T-helper 17 cell (primary cell): ENCODE data around the gene ZBTB7C. TPM values are rescaled to one million over a fixed set of nuclear protein-coding genes. Genes with fewer than 3 reads are reported as not detected.

Source experiments
- ATAC-seq: fragments of 150-1000 bp; cut with Tn5 transposase; 2 replicates; pipeline ENCODE4 v1.10.0; 2021; ENCODE audit warnings: mild to moderate bottlenecking, moderate library complexity
- DNase-seq, 3 donors: peaks; one replicate each; pipeline versions ENCODE4 v3.0.0 to v3.0.0-alpha.2; 2020 to 2021
- H3K9me3 ChIP-seq: one replicate; pipeline ENCODE4 v1.7.0; 2013; ENCODE audit warnings: low read length, mild to moderate bottlenecking; ENCODE audit not compliant: control insufficient read depth, poor library complexity, severe bottlenecking
- H3K27ac Mint-ChIP-seq: one replicate; pipeline ENCODE4 v1.8.0; 2022; ENCODE audit warnings: mild to moderate bottlenecking, moderate library complexity, mixed read lengths
- H3K27me3 Mint-ChIP-seq: one replicate; pipeline ENCODE4 v1.8.0; 2022; ENCODE audit warnings: mixed read lengths
- H3K36me3 Mint-ChIP-seq: one replicate; pipeline ENCODE4 v1.8.0; 2022; ENCODE audit warnings: low read depth, mixed read lengths
- H3K4me1 Mint-ChIP-seq: one replicate; pipeline ENCODE4 v1.8.0; 2022; ENCODE audit warnings: mild to moderate bottlenecking, mixed read lengths
- H3K4me3 Mint-ChIP-seq: one replicate; pipeline ENCODE4 v1.8.0; 2022; ENCODE audit warnings: mild to moderate bottlenecking, moderate library complexity, mixed read lengths
- total RNA-seq, 4 donors: library from RNA in 2 of 4; stranded (reverse) in 2 of 4; gene quantifications; one replicate each; pipeline ENCODE4 v1.2.3 and lab custom pipeline; 2022 to 2026

The ZBTB7C gene
- total RNA-seq, 2 donors from 2014 or later: 0.07 TPM; not detected in 1

- H3K9me3 ChIP-seq: no peaks in the 10 kb centered on the region
- no peak overlapping the region for H3K4me3 Mint-ChIP-seq
- H3K4me1 Mint-ChIP-seq: peaks cover 3% of the 10 kb centered on the region
- H3K36me3 Mint-ChIP-seq: no peaks in the 10 kb centered on the region
- H3K27me3 Mint-ChIP-seq: peaks cover 33% of the 10 kb centered on the region
- no peak overlapping the region for H3K27ac Mint-ChIP-seq
- ATAC-seq (no peak), DNase-seq (no peak)
Observed at GRCh38 chr18:48351216-48352050, 57.8 kb downstream of the ZBTB7C start.

DNA sequence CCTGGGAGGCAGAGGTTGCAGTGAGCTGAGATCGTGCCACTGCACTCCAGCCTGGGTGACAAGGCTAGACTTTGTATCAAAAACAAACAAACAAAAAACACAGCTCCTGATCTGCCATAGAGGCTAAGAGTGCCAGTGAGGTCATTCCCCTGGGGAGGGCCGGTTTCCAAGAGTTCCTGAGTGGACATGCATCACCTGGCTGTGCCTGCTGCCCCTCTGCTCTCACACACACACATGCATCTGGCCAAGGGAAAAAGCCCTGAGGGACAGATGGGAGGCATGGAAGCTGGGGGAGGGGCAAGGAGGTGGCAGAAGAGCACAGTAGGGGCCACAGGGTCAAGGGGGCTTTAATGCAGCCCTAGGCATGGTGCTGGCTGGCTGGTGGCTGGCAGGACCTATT lies 60.4 kb downstream of the ZBTB7C start:
- H3K9me3 ChIP-seq: no peaks in the 10 kb centered on the region
- Mint-ChIP-seq H3K27ac (no peak overlapping the region), H3K4me3 (no peak overlapping the region), H3K4me1 (peaks cover 3% of the 10 kb centered on the region), H3K27me3 (peaks cover 24% of the 10 kb centered on the region), H3K36me3 (no peaks in the 10 kb centered on the region)
- DNase-seq (no peak), ATAC-seq (no peak)

DNA sequence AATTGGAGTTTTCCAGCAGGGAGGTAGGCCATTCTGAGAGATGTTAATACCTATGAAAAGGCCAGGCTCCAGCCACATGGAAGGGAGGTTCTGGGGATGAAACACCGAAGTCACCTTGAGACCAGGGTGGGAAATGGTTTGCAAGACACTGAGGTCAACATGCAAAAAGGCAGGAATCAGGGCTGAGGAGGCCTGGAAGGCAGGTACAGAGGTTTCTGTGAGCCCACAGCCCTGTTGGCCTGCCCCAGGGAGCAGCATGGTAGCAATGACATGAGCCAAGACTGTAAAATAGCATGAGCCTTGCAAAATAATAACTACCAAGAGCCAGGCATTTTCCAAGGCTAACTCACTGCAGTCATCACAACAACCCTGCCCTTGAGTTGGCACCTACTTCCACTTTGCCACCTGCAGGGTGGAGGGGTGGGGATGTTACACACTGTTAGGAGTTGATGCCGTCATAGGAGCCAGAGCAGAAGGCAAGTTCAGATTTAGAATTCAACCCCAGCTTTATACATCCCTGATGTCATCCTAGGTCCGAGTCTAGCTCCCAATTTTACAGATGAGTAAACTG lies 61.3 kb downstream of the ZBTB7C start:
- DNase-seq (no peak), ATAC-seq (no peak)
- Mint-ChIP-seq H3K4me3 (no peak overlapping the region), H3K36me3 (no peaks in the 10 kb centered on the region), H3K27me3 (peaks cover 18% of the 10 kb centered on the region), H3K4me1 (peaks cover 3% of the 10 kb centered on the region), H3K27ac (no peak overlapping the region)
- H3K9me3 ChIP-seq: no peaks in the 10 kb centered on the region

GRCh38 chr18:48345596-48345995 lies 63.6 kb downstream of the ZBTB7C start:
- Mint-ChIP-seq H3K27ac (no peak overlapping the region), H3K27me3 (peaks cover 24% of the 10 kb centered on the region), H3K36me3 (no peaks in the 10 kb centered on the region), H3K4me3 (no peak overlapping the region), H3K4me1 (peaks cover 6% of the 10 kb centered on the region)
- no peak for ATAC-seq
- DNase-seq: no peak
- H3K9me3 ChIP-seq: no peaks in the 10 kb centered on the region

DNA sequence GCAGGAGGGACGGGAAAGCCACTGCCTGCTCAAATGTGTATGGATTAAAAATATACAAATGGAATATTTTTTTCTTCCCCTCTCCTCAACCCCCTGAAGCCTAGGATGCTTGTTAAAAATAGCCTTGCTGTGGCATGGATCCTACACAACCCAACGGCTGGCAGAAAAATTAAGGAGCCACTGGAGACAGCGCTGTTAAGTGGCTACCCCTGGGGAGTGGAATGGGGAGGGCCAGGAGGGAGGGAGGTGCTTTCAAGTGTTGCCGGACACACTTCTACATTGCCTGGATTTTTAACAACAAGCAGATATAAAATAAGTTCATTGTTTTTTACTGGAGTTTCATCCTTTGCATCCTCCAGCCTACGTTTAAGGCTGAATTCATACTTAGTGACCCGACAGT lies 66.6 kb downstream of the ZBTB7C start:
- peaks cover 28% of the 10 kb centered on the region for H3K27me3 Mint-ChIP-seq
- no peak for DNase-seq
- ATAC-seq: no peak
- peaks cover 6% of the 10 kb centered on the region for H3K4me1 Mint-ChIP-seq
- no peaks in the 10 kb centered on the region for H3K36me3 Mint-ChIP-seq
- no peak overlapping the region for H3K27ac Mint-ChIP-seq
- no peaks in the 10 kb centered on the region for H3K9me3 ChIP-seq
- no peak overlapping the region for H3K4me3 Mint-ChIP-seq

DNA sequence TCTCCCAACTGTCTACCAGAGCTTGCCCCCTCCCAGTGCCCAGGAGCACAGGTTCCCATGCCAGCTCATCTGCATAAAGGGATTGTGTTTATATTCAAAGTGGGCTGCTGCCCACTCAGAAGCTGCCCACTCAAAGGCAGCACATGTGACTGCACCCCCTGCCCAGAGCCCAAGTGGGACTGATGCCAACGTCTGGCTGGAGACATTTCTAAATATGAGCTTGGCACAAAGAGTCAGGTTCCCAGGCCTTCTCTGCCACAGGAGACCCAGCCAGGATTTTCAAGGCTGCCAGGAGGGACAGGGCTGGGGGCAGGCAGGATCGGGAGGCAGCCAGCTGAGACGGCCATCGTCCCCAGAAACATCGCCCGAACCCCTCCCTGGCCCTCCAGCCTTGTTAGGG lies 67.1 kb downstream of the ZBTB7C start:
- no peak for DNase-seq

GRCh38 chr18:48340560-48340959 lies 68.6 kb downstream of the ZBTB7C start:
- Mint-ChIP-seq H3K4me3 (no peak overlapping the region), H3K36me3 (no peaks in the 10 kb centered on the region), H3K27ac (no peak overlapping the region), H3K4me1 (peaks cover 5% of the 10 kb centered on the region), H3K27me3 (peaks cover 28% of the 10 kb centered on the region)
- no peak for ATAC-seq
- H3K9me3 ChIP-seq: no peaks in the 10 kb centered on the region
- no peak for DNase-seq

More for the DNA sequence above, 67.1 kb downstream of the ZBTB7C start:
- Mint-ChIP-seq H3K4me3 (no peak overlapping the region), H3K36me3 (no peaks in the 10 kb centered on the region), H3K4me1 (peaks cover 6% of the 10 kb centered on the region), H3K27ac (no peak overlapping the region), H3K27me3 (peaks cover 26% of the 10 kb centered on the region)
- H3K9me3 ChIP-seq: no peaks in the 10 kb centered on the region
- no peak for ATAC-seq

- no peak overlapping the region for H3K27ac Mint-ChIP-seq
- peaks cover 27% of the 10 kb centered on the region for H3K27me3 Mint-ChIP-seq
- no peaks in the 10 kb centered on the region for H3K9me3 ChIP-seq
- no peak overlapping the region for H3K4me3 Mint-ChIP-seq
- no peak for DNase-seq
- peaks cover 3% of the 10 kb centered on the region for H3K4me1 Mint-ChIP-seq
- ATAC-seq: no peak
- no peaks in the 10 kb centered on the region for H3K36me3 Mint-ChIP-seq
Observed at GRCh38 chr18:48339692-48340091, 69.5 kb downstream of the ZBTB7C start.

DNA sequence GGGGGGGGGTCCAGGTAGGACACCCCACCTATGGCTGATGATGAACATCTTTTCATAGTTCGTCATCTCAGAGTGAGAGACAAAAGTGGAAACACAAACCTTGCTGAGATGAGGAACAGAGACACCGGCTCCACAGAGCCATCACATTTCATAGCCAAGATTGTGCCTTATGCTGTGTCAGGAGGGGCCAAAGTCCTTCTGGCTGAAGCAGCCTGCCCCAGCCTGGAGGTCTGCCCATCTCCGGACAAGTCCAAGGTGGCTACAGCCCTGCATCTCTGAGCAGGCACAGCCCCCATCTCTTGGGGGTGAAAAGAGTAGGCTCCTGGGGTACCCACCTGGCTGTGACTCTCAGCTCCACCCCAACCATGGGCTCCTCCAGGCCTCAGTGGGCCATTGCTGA lies 70.3 kb downstream of the ZBTB7C start:
- Mint-ChIP-seq H3K4me3 (no peak overlapping the region), H3K4me1 (peaks cover 3% of the 10 kb centered on the region), H3K27ac (no peak overlapping the region), H3K36me3 (no peaks in the 10 kb centered on the region), H3K27me3 (peaks cover 26% of the 10 kb centered on the region)
- ATAC-seq (no peak), DNase-seq (no peak)
- H3K9me3 ChIP-seq: no peaks in the 10 kb centered on the region

DNA sequence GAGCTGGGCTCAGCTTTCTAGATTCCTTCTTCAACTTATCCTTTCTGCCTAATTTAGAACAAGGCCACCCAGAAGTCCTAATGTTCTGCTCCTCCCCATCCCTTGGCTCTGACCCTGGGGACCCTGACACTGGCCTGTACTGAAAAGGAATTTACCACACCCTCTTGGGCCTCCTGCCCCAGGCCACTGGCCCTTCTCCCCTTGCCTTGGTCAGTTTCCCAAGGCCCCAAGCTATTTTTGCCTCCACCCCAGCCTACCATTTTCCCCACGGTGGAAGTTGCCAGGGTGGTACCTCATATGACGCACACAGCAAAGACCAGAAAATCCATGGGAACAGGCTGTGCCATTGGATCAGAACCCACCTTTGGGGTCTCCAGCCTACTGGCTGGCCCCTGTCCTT lies 72.1 kb downstream of the ZBTB7C start:
- H3K4me3 Mint-ChIP-seq: no peak overlapping the region
- H3K4me1 Mint-ChIP-seq: peaks cover 8% of the 10 kb centered on the region
- H3K27me3 Mint-ChIP-seq: peaks cover 36% of the 10 kb centered on the region
- ATAC-seq (no peak), DNase-seq (no peak)
- no peak overlapping the region for H3K27ac Mint-ChIP-seq
- H3K36me3 Mint-ChIP-seq: no peaks in the 10 kb centered on the region
- no peaks in the 10 kb centered on the region for H3K9me3 ChIP-seq

- ATAC-seq (no peak), DNase-seq (no peak)
- H3K27ac Mint-ChIP-seq: no peak overlapping the region
- peaks cover 38% of the 10 kb centered on the region for H3K27me3 Mint-ChIP-seq
- H3K4me3 Mint-ChIP-seq: no peak overlapping the region
- peaks cover 8% of the 10 kb centered on the region for H3K4me1 Mint-ChIP-seq
- no peaks in the 10 kb centered on the region for H3K9me3 ChIP-seq
- no peaks in the 10 kb centered on the region for H3K36me3 Mint-ChIP-seq
Observed at GRCh38 chr18:48336332-48336731, 72.9 kb downstream of the ZBTB7C start.

- no peak for ATAC-seq
Observed at GRCh38 chr18:48335829-48336228, 73.4 kb downstream of the ZBTB7C start.

GRCh38 chr18:48334845-48335244 lies 74.3 kb downstream of the ZBTB7C start:
- Mint-ChIP-seq H3K27ac (no peak overlapping the region), H3K27me3 (peaks cover 39% of the 10 kb centered on the region), H3K36me3 (no peaks in the 10 kb centered on the region), H3K4me3 (no peak overlapping the region), H3K4me1 (peaks cover 5% of the 10 kb centered on the region)
- DNase-seq: no peak
- H3K9me3 ChIP-seq: no peaks in the 10 kb centered on the region
- no peak for ATAC-seq

More at GRCh38 chr18:48335829-48336228, 73.4 kb downstream of the ZBTB7C start:
- Mint-ChIP-seq H3K4me1 (peaks cover 6% of the 10 kb centered on the region), H3K4me3 (no peak overlapping the region), H3K27me3 (peaks cover 36% of the 10 kb centered on the region), H3K36me3 (no peaks in the 10 kb centered on the region), H3K27ac (no peak overlapping the region)
- no peak for DNase-seq
- H3K9me3 ChIP-seq: no peaks in the 10 kb centered on the region

DNA sequence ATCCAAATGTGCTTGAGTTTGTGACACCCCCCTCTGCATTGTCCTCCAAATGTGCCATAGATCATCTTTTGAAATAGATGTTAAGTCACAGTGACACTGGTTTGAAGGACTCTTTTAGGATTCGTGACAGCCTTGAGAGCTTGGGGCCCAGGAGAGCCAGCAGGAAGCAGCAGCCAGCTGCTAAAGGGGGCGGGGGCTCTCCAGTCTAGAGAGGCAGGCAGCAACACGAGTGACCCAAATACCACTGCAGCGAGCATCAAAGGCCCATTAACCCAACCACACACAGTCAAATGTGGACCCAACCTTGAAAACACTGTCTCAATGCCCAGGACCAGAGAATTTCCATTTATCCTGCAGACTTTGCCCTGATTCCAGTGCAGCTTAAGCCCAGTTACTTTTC lies 75.6 kb downstream of the ZBTB7C start:
- H3K36me3 Mint-ChIP-seq: no peaks in the 10 kb centered on the region
- ATAC-seq: no peak
- H3K9me3 ChIP-seq: no peaks in the 10 kb centered on the region
- peaks cover 37% of the 10 kb centered on the region for H3K27me3 Mint-ChIP-seq
- H3K27ac Mint-ChIP-seq: no peak overlapping the region
- H3K4me3 Mint-ChIP-seq: no peak overlapping the region
- peaks cover 5% of the 10 kb centered on the region for H3K4me1 Mint-ChIP-seq
- no peak for DNase-seq
